Activated B cell treated with CpG ODN at 0.5 μM for 24 hours (primary cell): ENCODE results near the gene SUSD2. TPM values are rescaled to one million over a fixed set of nuclear protein-coding genes. Genes with fewer than 3 reads are reported as not detected.
"Not testable (repeated sequence)": the region's sequence is repeated elsewhere in the genome, so short reads cannot be mapped to it uniquely, and the experiment has no call there.

ENCODE experiments used
- ATAC-seq: fragments of 200-7000 bp; cut with Tn5 transposase; one replicate; pipeline ENCODE4 v1.10.0; 2021; ENCODE audit warnings: low read depth, mild to moderate bottlenecking, moderate library complexity
- CTCF ChIA-PET: fragments of 350-600 bp; sonication (Branson Sonifier 250); formaldehyde crosslinking; loops from one replicate; lab custom pipeline; 2021; ENCODE audit warnings: antibody characterized with exemption; lab: Charles Lee
- POLR2A ChIA-PET: fragments of 350-600 bp; sonication (Branson Sonifier 250); formaldehyde crosslinking; loops from one replicate; lab custom pipeline; 2021; ENCODE audit warnings: antibody characterized with exemption; lab: Charles Lee
- DNase-seq: peaks from one replicate; pipeline ENCODE4 v3.0.0; 2022
- H3K27ac Mint-ChIP-seq: one replicate; pipeline ENCODE4 v1.8.0; 2020; ENCODE audit warnings: mixed read lengths
- H3K27me3 Mint-ChIP-seq: one replicate; pipeline ENCODE4 v1.8.0; 2021; ENCODE audit warnings: mixed read lengths
- H3K36me3 Mint-ChIP-seq: one replicate; pipeline ENCODE4 v1.8.0; 2021; ENCODE audit warnings: low read depth, mixed read lengths
- H3K4me1 Mint-ChIP-seq: one replicate; pipeline ENCODE4 v1.8.0; 2021; ENCODE audit warnings: mixed read lengths
- H3K4me3 Mint-ChIP-seq: one replicate; pipeline ENCODE4 v1.8.0; 2020; ENCODE audit warnings: mild to moderate bottlenecking, mixed read lengths
- H3K9me3 Mint-ChIP-seq: one replicate; pipeline ENCODE4 v1.8.0; 2020; ENCODE audit warnings: mixed read lengths
- intact Hi-C: fragments of 100-400 bp; cut with micrococcal nuclease; formaldehyde crosslinking; loops from one replicate; pipeline ENCODE4 v1.15.1; 2024
- total RNA-seq: library from RNA; stranded (reverse); gene quantifications from 2 replicates; pipeline ENCODE4 v1.2.3, GENCODE V29; 2022
- TF ChIP-seq, protein P1 (sequence below): fragments of 200-600 bp; IDR thresholded peaks from one replicate; pipeline ENCODE4 v1.8.0; 2022; ENCODE audit warnings: antibody characterized with exemption, mild to moderate bottlenecking

The SUSD2 gene, protein sequence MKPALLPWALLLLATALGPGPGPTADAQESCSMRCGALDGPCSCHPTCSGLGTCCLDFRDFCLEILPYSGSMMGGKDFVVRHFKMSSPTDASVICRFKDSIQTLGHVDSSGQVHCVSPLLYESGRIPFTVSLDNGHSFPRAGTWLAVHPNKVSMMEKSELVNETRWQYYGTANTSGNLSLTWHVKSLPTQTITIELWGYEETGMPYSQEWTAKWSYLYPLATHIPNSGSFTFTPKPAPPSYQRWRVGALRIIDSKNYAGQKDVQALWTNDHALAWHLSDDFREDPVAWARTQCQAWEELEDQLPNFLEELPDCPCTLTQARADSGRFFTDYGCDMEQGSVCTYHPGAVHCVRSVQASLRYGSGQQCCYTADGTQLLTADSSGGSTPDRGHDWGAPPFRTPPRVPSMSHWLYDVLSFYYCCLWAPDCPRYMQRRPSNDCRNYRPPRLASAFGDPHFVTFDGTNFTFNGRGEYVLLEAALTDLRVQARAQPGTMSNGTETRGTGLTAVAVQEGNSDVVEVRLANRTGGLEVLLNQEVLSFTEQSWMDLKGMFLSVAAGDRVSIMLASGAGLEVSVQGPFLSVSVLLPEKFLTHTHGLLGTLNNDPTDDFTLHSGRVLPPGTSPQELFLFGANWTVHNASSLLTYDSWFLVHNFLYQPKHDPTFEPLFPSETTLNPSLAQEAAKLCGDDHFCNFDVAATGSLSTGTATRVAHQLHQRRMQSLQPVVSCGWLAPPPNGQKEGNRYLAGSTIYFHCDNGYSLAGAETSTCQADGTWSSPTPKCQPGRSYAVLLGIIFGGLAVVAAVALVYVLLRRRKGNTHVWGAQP
- 0.39 and 0.93 TPM in 2 replicates for total RNA-seq

DNA sequence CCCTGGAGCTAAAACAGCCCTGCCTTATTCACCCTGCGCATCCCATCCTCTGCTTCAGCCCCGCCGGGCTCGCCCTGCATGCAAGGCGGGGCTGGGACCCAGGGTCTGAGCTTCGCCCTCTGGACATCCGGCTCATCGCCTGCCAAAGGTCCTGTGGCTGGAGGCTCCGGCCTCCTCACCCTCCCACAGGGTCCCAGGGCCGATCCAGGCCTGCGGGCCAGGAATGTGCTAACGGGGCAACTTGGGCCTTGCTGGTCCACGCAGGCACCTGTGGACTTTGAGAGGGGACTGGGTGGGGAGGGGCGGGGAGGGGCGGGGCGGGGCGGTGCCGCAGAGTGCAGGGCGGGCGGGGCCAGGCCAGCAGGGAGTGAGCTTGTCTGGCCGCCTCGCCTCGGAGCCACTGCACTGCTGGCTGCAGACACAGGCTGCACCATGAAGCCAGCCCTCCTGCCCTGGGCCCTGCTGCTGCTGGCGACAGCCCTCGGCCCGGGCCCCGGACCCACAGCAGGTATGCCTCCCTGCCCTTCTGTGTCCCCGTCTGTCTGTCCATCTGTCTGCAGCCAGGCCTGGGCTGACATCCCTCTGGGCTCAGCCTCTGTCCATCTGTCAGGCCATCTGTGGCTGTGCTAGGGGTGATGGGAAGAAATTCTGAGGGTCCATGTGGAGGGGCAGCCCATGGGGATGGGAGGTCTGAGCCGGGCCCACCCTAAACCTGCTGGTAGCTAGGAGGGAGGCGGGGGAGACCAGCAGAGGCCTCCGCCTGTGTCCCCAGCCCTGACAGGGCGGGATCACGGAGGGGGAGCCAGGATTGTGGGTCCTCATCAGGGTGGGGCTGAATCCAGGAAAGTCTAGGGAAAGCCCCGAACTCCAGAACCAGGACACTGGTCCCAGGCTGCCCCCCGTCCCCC is at the start of gene SUSD2:
TSS of gene SUSD2 (plus strand) at position 400 of the 908 bp plus-strand sequence. CDS start at position 433, 33 bp downstream.
- no peak within 1 kb of the TSS for H3K27ac Mint-ChIP-seq
- TF ChIP-seq, protein P1, sequence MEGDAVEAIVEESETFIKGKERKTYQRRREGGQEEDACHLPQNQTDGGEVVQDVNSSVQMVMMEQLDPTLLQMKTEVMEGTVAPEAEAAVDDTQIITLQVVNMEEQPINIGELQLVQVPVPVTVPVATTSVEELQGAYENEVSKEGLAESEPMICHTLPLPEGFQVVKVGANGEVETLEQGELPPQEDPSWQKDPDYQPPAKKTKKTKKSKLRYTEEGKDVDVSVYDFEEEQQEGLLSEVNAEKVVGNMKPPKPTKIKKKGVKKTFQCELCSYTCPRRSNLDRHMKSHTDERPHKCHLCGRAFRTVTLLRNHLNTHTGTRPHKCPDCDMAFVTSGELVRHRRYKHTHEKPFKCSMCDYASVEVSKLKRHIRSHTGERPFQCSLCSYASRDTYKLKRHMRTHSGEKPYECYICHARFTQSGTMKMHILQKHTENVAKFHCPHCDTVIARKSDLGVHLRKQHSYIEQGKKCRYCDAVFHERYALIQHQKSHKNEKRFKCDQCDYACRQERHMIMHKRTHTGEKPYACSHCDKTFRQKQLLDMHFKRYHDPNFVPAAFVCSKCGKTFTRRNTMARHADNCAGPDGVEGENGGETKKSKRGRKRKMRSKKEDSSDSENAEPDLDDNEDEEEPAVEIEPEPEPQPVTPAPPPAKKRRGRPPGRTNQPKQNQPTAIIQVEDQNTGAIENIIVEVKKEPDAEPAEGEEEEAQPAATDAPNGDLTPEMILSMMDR, result no peak
- H3K27me3 Mint-ChIP-seq, result no peaks in the 10 kb centered on the region
- ATAC-seq, result no peak
- peaks cover 10% of the 10 kb centered on the region for H3K4me1 Mint-ChIP-seq
- intact Hi-C loops, result no loop called here
- CTCF ChIA-PET, result interaction anchor here (1.5 kb wide), 1 partner anchor 73 kb away, joined by 3 read pairs; no protein-coding TSS in a partner anchor
- H3K4me3 Mint-ChIP-seq, result no peak within 1 kb of the TSS
- peaks cover 13% of the 10 kb centered on the region for H3K36me3 Mint-ChIP-seq
- POLR2A ChIA-PET, result no interaction called here
- H3K9me3 Mint-ChIP-seq, result no peaks in the 10 kb centered on the region
- no peak for DNase-seq

DNA sequence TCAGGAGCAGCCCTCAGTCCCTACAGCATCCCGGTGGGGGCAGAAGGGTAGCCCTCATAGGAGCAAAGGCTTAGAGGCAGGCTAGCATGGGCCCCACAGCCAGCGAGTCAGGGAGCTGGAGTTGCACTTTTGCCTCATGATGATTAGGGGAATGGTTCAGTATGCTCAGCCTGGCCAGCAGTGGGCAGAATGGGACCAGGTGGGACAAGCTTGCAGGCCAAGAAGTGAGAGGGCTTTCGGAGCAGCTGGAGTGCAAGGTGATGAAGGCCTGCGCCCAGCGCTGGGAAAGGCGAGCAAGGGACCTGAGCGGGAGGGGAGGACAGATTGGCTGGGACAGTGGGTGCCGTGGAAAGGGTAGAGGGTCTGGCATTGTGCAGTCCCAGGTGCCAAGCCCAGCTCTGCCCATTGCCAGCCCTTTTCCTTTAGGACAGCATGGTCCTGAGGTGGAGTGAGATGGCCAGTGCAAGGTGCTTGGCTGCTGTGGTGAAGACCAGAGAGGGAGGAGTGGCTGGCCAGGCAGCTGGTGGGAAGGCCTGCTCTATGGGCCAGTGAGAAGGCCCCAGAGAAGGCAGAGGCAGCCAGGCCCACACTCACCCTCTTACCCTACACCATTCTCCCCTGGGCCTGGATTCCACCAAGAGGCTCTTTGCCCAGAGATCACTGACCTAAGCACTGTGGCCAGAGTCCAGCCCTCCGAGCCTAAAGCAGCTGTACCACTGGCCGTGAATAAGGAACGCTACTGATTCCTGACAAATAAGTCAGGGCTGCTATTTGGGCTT is 47.9 kb upstream of the SUSD2 start:
- Mint-ChIP-seq H3K36me3 (peaks cover 34% of the 10 kb centered on the region), H3K27me3 (no peaks in the 10 kb centered on the region), H3K4me3 (no peak overlapping the region), H3K4me1 (peaks cover 18% of the 10 kb centered on the region), H3K27ac (no peak overlapping the region), H3K9me3 (no peaks in the 10 kb centered on the region)
- DNase-seq, result no peak
- intact Hi-C loops, result loop anchor here (1.0 kb wide), 1 partner anchor 42 kb away; no protein-coding TSS in a partner anchor
- POLR2A ChIA-PET, result no interaction called here
- TF ChIP-seq, protein P1, result no peak
- CTCF ChIA-PET, result interaction anchor here (1.0 to 1.6 kb wide), 4 partner anchors 21 to 98 kb away, joined by 3 to 12 read pairs (median 6); no protein-coding TSS in a partner anchor
- no peak for ATAC-seq

DNA sequence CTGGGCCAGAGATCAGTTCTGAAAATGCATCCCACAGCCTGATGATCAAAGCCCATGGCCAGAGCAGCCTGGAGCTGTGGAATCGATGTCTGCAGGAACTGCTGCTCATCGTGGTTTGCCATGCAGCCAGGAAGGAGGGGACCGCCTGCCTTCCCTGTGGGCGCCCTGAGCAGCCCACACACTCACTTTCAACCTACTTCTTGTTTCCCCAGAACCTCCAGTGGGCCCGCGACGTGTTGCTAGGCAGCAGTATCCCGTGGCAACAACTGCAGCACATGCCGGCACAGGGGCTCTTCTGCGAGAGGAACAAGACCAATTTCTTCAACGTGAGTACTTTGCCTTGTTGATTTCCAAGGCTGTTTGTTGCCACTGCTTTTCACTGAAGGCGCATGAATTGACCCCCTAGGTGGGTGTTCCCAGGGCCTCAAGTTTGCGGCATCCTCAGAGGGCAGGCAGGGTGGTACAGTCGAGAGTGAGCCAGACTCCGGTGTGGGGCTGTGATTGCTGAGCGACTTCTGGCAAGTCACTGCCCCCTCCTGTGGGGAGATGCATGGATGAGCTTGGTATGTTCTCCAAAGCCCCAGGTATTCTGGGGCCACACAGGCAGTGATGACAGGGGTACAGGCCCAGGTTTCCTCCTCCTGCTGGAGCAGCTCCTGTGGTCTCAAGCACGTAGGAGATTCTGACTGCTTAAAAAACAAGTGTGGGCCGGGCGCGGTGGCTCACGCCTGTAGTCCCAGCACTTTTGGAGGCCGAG is 47.0 kb upstream of the SUSD2 start:
- Mint-ChIP-seq H3K27ac (no peak overlapping the region), H3K4me3 (no peak overlapping the region), H3K4me1 (peaks cover 12% of the 10 kb centered on the region), H3K36me3 (peaks cover 39% of the 10 kb centered on the region), H3K9me3 (no peaks in the 10 kb centered on the region), H3K27me3 (no peaks in the 10 kb centered on the region)
- intact Hi-C loops, result no loop called here
- POLR2A ChIA-PET, result no interaction called here
- TF ChIP-seq, protein P1, result no peak
- CTCF ChIA-PET, result interaction anchor here (1.6 kb wide), 1 partner anchor 42 kb away, joined by 12 read pairs; no protein-coding TSS in a partner anchor
- no peak for DNase-seq
- peak; percentile 65 for ATAC-seq

DNA sequence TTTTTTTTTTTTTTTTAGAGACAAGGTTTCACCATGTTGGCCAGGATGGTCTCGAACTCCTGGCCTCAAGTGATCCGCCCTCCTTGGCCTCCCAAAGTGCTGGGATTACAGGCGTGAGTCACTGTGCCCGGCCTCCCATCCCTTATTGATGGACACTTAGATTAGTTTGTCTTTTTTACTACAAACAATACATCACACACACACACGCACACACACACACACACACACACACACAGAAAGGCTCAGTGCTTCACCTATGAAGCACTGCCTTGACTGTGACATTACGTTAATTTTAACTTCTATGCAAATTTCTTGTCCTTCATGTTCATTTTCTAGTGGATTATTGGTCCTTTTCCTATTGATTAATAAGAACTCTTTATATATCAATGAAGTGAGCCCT is 44.8 kb upstream of the SUSD2 start:
- intact Hi-C loops, H3K9me3 Mint-ChIP-seq: not testable (repeated sequence)
- H3K4me1 Mint-ChIP-seq, result peaks cover 32% of the 10 kb centered on the region

More for the DNA sequence above, 44.8 kb upstream of the SUSD2 start:
- CTCF ChIA-PET, result interaction anchor here (1.2 kb wide), 1 partner anchor 21 kb away, joined by 3 read pairs; no protein-coding TSS in a partner anchor
- DNase-seq, ATAC-seq, H3K27ac Mint-ChIP-seq, H3K4me3 Mint-ChIP-seq, H3K27me3 Mint-ChIP-seq: not testable (repeated sequence)
- POLR2A ChIA-PET, result interaction anchor here (0.7 kb wide), 1 partner anchor 165 kb away, joined by 10 read pairs; no protein-coding TSS in a partner anchor
- peaks cover 39% of the 10 kb centered on the region for H3K36me3 Mint-ChIP-seq
